Nephron (organoid): ENCODE results near the gene FSTL4.

Experiments
- H3K27ac Mint-ChIP-seq, 3 experiments: 2 replicates each; pipeline ENCODE4 v1.8.0; 2020; ENCODE audit warnings: mixed read lengths in 3 of 3, mild to moderate bottlenecking in 2 of 3, moderate library complexity in 1 of 3
- H3K27me3 Mint-ChIP-seq: 2 replicates; pipeline ENCODE4 v1.8.0; 2021; ENCODE audit warnings: low read depth, mild to moderate bottlenecking, moderate library complexity, mixed read lengths
- H3K36me3 Mint-ChIP-seq: 2 replicates; pipeline ENCODE4 v1.8.0; 2020; ENCODE audit warnings: low read depth, mixed read lengths
- H3K4me1 Mint-ChIP-seq: 2 replicates; pipeline ENCODE4 v1.8.0; 2020; ENCODE audit warnings: mixed read lengths
- H3K4me3 Mint-ChIP-seq, 3 experiments: 2 replicates each; pipeline ENCODE4 v1.8.0; 2020; ENCODE audit warnings: mild to moderate bottlenecking in 3 of 3, mixed read lengths in 3 of 3, moderate library complexity in 2 of 3
- H3K9me3 Mint-ChIP-seq: 2 replicates; pipeline ENCODE4 v1.8.0; 2020; ENCODE audit warnings: mixed read lengths
- TF ChIP-seq, protein P1 (sequence below), 3 experiments: fragments of 200-600 bp; sonication (generic); IDR thresholded peaks; one replicate each; pipeline ENCODE4 v1.5.0; 2021; ENCODE audit warnings: antibody characterized with exemption in 3 of 3; ENCODE audit not compliant: unreplicated experiment in 3 of 3

Gene FSTL4

GRCh38 chr5:133467826-133468463, 144.4 kb downstream of the FSTL4 start:
- H3K27me3 Mint-ChIP-seq = peaks cover 18% of the 10 kb centered on the region
- H3K4me3 Mint-ChIP-seq = no peak overlapping the region
- H3K36me3 Mint-ChIP-seq = no peaks in the 10 kb centered on the region
- no peak overlapping the region for H3K27ac Mint-ChIP-seq
- peaks cover 6% of the 10 kb centered on the region for H3K4me1 Mint-ChIP-seq
- no peaks in the 10 kb centered on the region for H3K9me3 Mint-ChIP-seq
- TF ChIP-seq, protein P1, sequence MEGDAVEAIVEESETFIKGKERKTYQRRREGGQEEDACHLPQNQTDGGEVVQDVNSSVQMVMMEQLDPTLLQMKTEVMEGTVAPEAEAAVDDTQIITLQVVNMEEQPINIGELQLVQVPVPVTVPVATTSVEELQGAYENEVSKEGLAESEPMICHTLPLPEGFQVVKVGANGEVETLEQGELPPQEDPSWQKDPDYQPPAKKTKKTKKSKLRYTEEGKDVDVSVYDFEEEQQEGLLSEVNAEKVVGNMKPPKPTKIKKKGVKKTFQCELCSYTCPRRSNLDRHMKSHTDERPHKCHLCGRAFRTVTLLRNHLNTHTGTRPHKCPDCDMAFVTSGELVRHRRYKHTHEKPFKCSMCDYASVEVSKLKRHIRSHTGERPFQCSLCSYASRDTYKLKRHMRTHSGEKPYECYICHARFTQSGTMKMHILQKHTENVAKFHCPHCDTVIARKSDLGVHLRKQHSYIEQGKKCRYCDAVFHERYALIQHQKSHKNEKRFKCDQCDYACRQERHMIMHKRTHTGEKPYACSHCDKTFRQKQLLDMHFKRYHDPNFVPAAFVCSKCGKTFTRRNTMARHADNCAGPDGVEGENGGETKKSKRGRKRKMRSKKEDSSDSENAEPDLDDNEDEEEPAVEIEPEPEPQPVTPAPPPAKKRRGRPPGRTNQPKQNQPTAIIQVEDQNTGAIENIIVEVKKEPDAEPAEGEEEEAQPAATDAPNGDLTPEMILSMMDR (IDR thresholded peaks at IDR 0.05; ENCODE audit: unreplicated experiment in 3 of 3) = no peak

- H3K4me3 Mint-ChIP-seq = no peak overlapping the region
- no peaks in the 10 kb centered on the region for H3K36me3 Mint-ChIP-seq
- TF ChIP-seq, protein P1 (IDR thresholded peaks at IDR 0.05; ENCODE audit: unreplicated experiment in 3 of 3) = no peak
- H3K4me1 Mint-ChIP-seq = peaks cover 6% of the 10 kb centered on the region
- H3K27me3 Mint-ChIP-seq = peaks cover 18% of the 10 kb centered on the region
- no peaks in the 10 kb centered on the region for H3K9me3 Mint-ChIP-seq
- H3K27ac Mint-ChIP-seq = no peak overlapping the region
Measured at GRCh38 chr5:133467335-133467779, 145.0 kb downstream of the FSTL4 start.

- TF ChIP-seq, protein P1 (IDR thresholded peaks at IDR 0.05; ENCODE audit: unreplicated experiment in 3 of 3) = no peak
Measured at GRCh38 chr5:133466556-133467334, 145.6 kb downstream of the FSTL4 start.

GRCh38 chr5:133464013-133464412, 148.3 kb downstream of the FSTL4 start:
- TF ChIP-seq, protein P1 (IDR thresholded peaks at IDR 0.05; ENCODE audit: unreplicated experiment in 3 of 3) = no peak
- H3K9me3 Mint-ChIP-seq = no peaks in the 10 kb centered on the region
- peaks cover 6% of the 10 kb centered on the region for H3K4me1 Mint-ChIP-seq
- no peaks in the 10 kb centered on the region for H3K36me3 Mint-ChIP-seq
- no peak overlapping the region for H3K27ac Mint-ChIP-seq
- no peak overlapping the region for H3K4me3 Mint-ChIP-seq
- peaks cover 10% of the 10 kb centered on the region for H3K27me3 Mint-ChIP-seq

More at GRCh38 chr5:133466556-133467334, 145.6 kb downstream of the FSTL4 start:
- no peaks in the 10 kb centered on the region for H3K9me3 Mint-ChIP-seq
- H3K36me3 Mint-ChIP-seq = no peaks in the 10 kb centered on the region
- peaks cover 12% of the 10 kb centered on the region for H3K27me3 Mint-ChIP-seq
- peaks cover 6% of the 10 kb centered on the region for H3K4me1 Mint-ChIP-seq
- H3K4me3 Mint-ChIP-seq = no peak overlapping the region
- H3K27ac Mint-ChIP-seq = no peak overlapping the region

DNA sequence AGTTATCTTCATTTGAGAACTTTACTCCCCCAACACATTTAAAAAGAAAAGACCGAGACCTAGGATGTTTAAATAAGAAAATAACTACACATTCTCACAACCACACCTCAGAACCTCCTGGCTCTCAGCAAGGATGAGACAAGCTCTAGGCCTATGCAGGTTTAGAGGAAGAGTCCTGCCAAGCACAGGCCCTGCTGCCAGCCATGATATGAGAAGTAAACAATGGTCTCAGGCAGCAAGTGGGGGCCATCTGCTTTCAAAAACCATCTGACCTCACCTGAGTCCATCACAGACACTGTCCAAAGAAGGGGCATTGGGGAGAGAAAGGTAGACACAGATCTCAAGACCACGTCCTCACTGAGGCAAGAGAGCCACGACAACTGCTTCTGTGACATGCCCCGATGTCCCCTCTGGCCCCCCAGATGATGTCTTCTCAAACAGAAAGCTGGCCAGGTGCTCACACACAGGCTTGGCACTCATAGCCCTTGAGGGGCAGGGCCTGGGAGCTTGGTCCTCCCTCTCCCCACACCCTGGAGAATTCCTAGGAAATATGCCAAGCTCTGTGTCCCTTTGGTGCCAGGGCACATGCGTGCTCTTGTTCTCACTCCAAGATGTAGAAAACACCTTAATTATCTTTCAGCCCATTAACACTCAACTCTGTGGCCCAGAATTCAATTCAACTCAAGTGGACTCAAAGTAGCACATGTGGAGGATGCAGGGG, 150.4 kb downstream of the FSTL4 start:
- Mint-ChIP-seq H3K4me3 (no peak overlapping the region), H3K9me3 (no peaks in the 10 kb centered on the region), H3K4me1 (peaks cover 18% of the 10 kb centered on the region), H3K36me3 (no peaks in the 10 kb centered on the region), H3K27me3 (peaks cover 8% of the 10 kb centered on the region), H3K27ac (no peak overlapping the region)
- TF ChIP-seq, protein P1 (IDR thresholded peaks at IDR 0.05; ENCODE audit: unreplicated experiment in 3 of 3) = no peak
